Hair follicular keratinocyte (primary cell): ENCODE results near the gene OR6S1. TPM values are rescaled to one million over a fixed set of nuclear protein-coding genes. Genes with fewer than 3 reads are reported as not detected.

ENCODE experiments used
- total RNA-seq: library from RNA; depleted of rRNA; stranded (reverse); fragments of >200 nt; gene quantifications from 2 replicates; pipeline ENCODE4 v1.2.3, GENCODE V29; 2015

Gene OR6S1
- not detected in 2 replicates for total RNA-seq

DNA sequence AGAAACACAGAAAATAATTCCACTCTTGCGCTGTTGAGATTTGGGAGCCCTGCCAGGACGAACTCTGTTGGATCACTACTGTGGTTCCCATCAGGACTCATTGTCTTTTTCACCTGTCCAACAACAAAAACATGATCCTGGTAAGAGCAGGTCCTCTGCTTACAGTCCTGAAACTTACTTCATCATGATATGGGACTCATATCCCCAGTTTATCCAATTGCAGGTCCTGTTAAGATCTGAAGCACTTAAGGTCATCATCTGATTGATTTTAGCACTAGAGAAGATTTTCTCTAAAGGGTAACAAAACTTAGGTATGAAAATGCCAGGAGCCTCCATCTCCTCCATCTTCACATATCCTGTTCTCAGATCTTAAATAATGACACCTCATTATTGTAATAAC lies at the start of gene OR6S1:
Gene OR6S1, minus strand, starts transcription at position 101 of the 400 bp plus-strand sequence. Its CDS starts 0 bp downstream, at position 101.

GRCh38 chr14:20688167-20688839 lies 46.8 kb upstream of the OR6S1 start, which contains the start of gene ANG:
ANG (plus strand) TSS chr14:20688764; CDS start chr14:20693565, 4,801 bp downstream.

GRCh38 chr14:20683891-20684661 lies 42.6 kb upstream of the OR6S1 start, which contains the start of gene RNASE4:
RNASE4 (plus strand) TSS chr14:20684560; CDS start chr14:20699372, 14,812 bp downstream.

GRCh38 chr14:20591235-20591634 lies 50.3 kb downstream of the OR6S1 start, which contains the start of gene RNASE12:
RNASE12 (minus strand) TSS chr14:20591376; CDS start chr14:20590723, 653 bp downstream.

Other genes starting within 250 kb of the OR6S1 start
- 10.1 and 16.0 TPM in 2 replicates for gene TEP1, start 228.2 kb downstream of the OR6S1 start, total RNA-seq
- gene KLHL33, start 205.5 kb downstream of the OR6S1 start, total RNA-seq = not detected in 2 replicates
- gene OSGEP, start 186.9 kb downstream of the OR6S1 start, total RNA-seq = 38.0 and 55.1 TPM in 2 replicates
- 136 and 200 TPM in 2 replicates for gene APEX1, start 186.5 kb downstream of the OR6S1 start, total RNA-seq
- gene PIP4P1, start 180.3 kb downstream of the OR6S1 start, total RNA-seq = 12.1 and 12.2 TPM in 2 replicates
- 192 and 219 TPM in 2 replicates for gene PNP, start 172.3 kb downstream of the OR6S1 start, total RNA-seq
- not detected in 2 replicates for gene RNASE10, start 136.2 kb downstream of the OR6S1 start, total RNA-seq
- not detected in 2 replicates for gene RNASE9, start 80.6 kb downstream of the OR6S1 start, total RNA-seq
- gene RNASE11, start 53.7 kb downstream of the OR6S1 start, total RNA-seq = not detected in 2 replicates
- gene RNASE12, start 50.3 kb downstream of the OR6S1 start, total RNA-seq = not detected in 2 replicates
- gene RNASE4, start 42.9 kb upstream of the OR6S1 start, total RNA-seq = 4.0 and 10.7 TPM in 2 replicates
- gene ANG, start 47.1 kb upstream of the OR6S1 start, total RNA-seq = 5.5 and 10.1 TPM in 2 replicates
- gene EDDM3A, start 104.2 kb upstream of the OR6S1 start, total RNA-seq = not detected in 2 replicates
- gene EDDM3B, start 126.7 kb upstream of the OR6S1 start, total RNA-seq = not detected in 2 replicates
- gene RNASE6, start 139.6 kb upstream of the OR6S1 start, total RNA-seq = not detected in 2 replicates
- not detected in 2 replicates for gene RNASE1, start 161.2 kb upstream of the OR6S1 start, total RNA-seq
- gene RNASE3, start 249.7 kb upstream of the OR6S1 start, total RNA-seq = not detected in 2 replicates